ENCODE results near the gene PEX6. TPM values are rescaled to one million over a fixed set of nuclear protein-coding genes. Genes with fewer than 3 reads are reported as not detected.
A peak's percentile ranks its signal among the peaks of the same experiment; 100 is the strongest.

Gene PEX6
- total RNA-seq, 1 experiment from 2014 or later = 26.1 TPM

DNA sequence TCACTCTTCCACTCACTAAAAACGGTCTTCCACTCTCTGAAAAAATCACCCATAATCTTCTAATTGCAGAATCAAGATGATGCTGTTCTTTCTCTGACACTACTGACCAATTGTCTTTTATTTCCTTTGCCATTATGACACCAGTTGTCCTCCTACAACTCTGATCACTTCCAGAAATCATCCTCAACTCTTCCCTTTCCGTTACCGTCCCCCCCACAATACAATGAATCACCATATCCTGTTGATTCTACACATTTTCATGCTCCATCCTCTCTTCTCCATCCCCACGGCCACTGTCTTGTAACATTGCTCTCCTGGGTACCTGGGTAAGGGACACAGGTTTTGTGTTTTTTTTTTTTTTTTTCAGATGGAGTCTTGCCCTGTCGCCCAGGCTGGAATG is 2.9 kb upstream of the PEX6 start:
- H3K36me3 ChIP-seq (ENCODE audit: insufficient read depth, low read length, poor library complexity, severe bottlenecking) = peaks cover 7% of the 10 kb centered on the region
- H3K4me3 ChIP-seq (ENCODE audit: low read depth, low read length, poor library complexity, severe bottlenecking) = no peak overlapping the region
- peaks cover 6% of the 10 kb centered on the region for H3K4me1 ChIP-seq (ENCODE audit: insufficient read depth, low read length, poor library complexity, severe bottlenecking)
- no peak overlapping the region for H3K27ac ChIP-seq (ENCODE audit: low read depth, low read length, poor library complexity, severe bottlenecking)
- BruUV-seq (replicated peaks) = no TSS peak
- ChIA-PET CTCF (no interaction called here), POLR2A (ENCODE audit: low non-redundant PET) (no interaction called here)
- no peaks in the 10 kb centered on the region for H3K27me3 ChIP-seq (replicated peaks; ENCODE audit: insufficient read depth, low read depth, low read length, poor library complexity)
- DNase-seq (ENCODE audit: low spot score) = no peak
- intact Hi-C loops (cut with micrococcal nuclease; ENCODE audit: unreplicated experiment) = no loop called here
- no peaks in the 10 kb centered on the region for H3K9me3 ChIP-seq (ENCODE audit: low read depth, low read length, poor library complexity, severe bottlenecking)
- TF ChIP-seq CTCF (conservative IDR thresholded peaks at IDR 0.05; ENCODE audit: low read depth, low read length) (no peak), EZH2 (IDR thresholded peaks at IDR 0.05; ENCODE audit: borderline replicate concordance, low read depth, low read length, poor library complexity, severe bottlenecking) (no peak)

GRCh38 chr6:42979523-42980177 is 669 bp upstream of the PEX6 start:
- CTCF ChIA-PET = interaction anchor here (0.9 kb wide), 1 partner anchor 35 kb away, joined by 5 read pairs; the partner anchor contains the start of gene KLHDC3
- DNase-seq (ENCODE audit: low spot score) = no peak
- TF ChIP-seq CTCF (conservative IDR thresholded peaks at IDR 0.05; ENCODE audit: low read depth, low read length) = no peak
- TF ChIP-seq EZH2 (IDR thresholded peaks at IDR 0.05; ENCODE audit: borderline replicate concordance, low read depth, low read length, poor library complexity, severe bottlenecking) = no peak
- Histone ChIP-seq H3K36me3 (ENCODE audit: insufficient read depth, low read length, poor library complexity, severe bottlenecking) (peaks cover 10% of the 10 kb centered on the region), H3K27ac (ENCODE audit: low read depth, low read length, poor library complexity, severe bottlenecking) (peak overlapping the region; percentile 92), H3K4me1 (ENCODE audit: insufficient read depth, low read length, poor library complexity, severe bottlenecking) (peaks cover 6% of the 10 kb centered on the region), H3K4me3 (ENCODE audit: low read depth, low read length, poor library complexity, severe bottlenecking) (peak overlapping the region; percentile 99), H3K27me3 (replicated peaks; ENCODE audit: insufficient read depth, low read depth, low read length, poor library complexity) (no peaks in the 10 kb centered on the region), H3K9me3 (ENCODE audit: low read depth, low read length, poor library complexity, severe bottlenecking) (no peaks in the 10 kb centered on the region)
- TSS peak; percentile 98 for BruUV-seq (replicated peaks)
- intact Hi-C loops (cut with micrococcal nuclease; ENCODE audit: unreplicated experiment) = no loop called here
- POLR2A ChIA-PET (ENCODE audit: low non-redundant PET) = interaction anchor here (0.6 to 1.0 kb wide), 3 partner anchors 42 to 272 kb away, joined by 3 to 9 read pairs (median 4); partner anchors contain the start of genes CNPY3 and RRP36

- Histone ChIP-seq H3K4me1 (ENCODE audit: insufficient read depth, low read length, poor library complexity, severe bottlenecking) (peaks cover 6% of the 10 kb centered on the region), H3K27me3 (replicated peaks; ENCODE audit: insufficient read depth, low read depth, low read length, poor library complexity) (no peaks in the 10 kb centered on the region), H3K4me3 (ENCODE audit: low read depth, low read length, poor library complexity, severe bottlenecking) (peak overlapping the region; percentile 99), H3K9me3 (ENCODE audit: low read depth, low read length, poor library complexity, severe bottlenecking) (no peaks in the 10 kb centered on the region), H3K27ac (ENCODE audit: low read depth, low read length, poor library complexity, severe bottlenecking) (peak overlapping the region; percentile 92), H3K36me3 (ENCODE audit: insufficient read depth, low read length, poor library complexity, severe bottlenecking) (peaks cover 10% of the 10 kb centered on the region)
- no peak for TF ChIP-seq EZH2 (IDR thresholded peaks at IDR 0.05; ENCODE audit: borderline replicate concordance, low read depth, low read length, poor library complexity, severe bottlenecking)
- CTCF ChIA-PET = no interaction called here
- no TSS peak for BruUV-seq (replicated peaks)
- intact Hi-C loops (cut with micrococcal nuclease; ENCODE audit: unreplicated experiment) = no loop called here
- peak; percentile 21 for DNase-seq (ENCODE audit: low spot score)
- POLR2A ChIA-PET (ENCODE audit: low non-redundant PET) = no interaction called here
Observed at GRCh38 chr6:42978487-42978838, 518 bp downstream of the PEX6 start.
